IPS-15b (cell line): ENCODE data around the gene EZH1.

Source experiments
- H3K27me3 ChIP-seq: one replicate; pipeline ENCODE4 v1.6.1; 2013; ENCODE audit warnings: low read length; ENCODE audit not compliant: control insufficient read depth, insufficient read depth
- H3K36me3 ChIP-seq: one replicate; pipeline ENCODE4 v1.6.1; 2013; ENCODE audit warnings: low read length; ENCODE audit not compliant: control insufficient read depth, insufficient read depth
- H3K4me1 ChIP-seq: one replicate; pipeline ENCODE4 v1.6.1; 2013; ENCODE audit warnings: mild to moderate bottlenecking, low read length; ENCODE audit not compliant: control insufficient read depth, insufficient read depth
- H3K4me3 ChIP-seq: one replicate; pipeline ENCODE4 v1.5.1; 2013; ENCODE audit warnings: low read depth, low read length
- H3K9ac ChIP-seq: one replicate; pipeline ENCODE4 v1.6.1; 2013; ENCODE audit warnings: low read depth, mild to moderate bottlenecking, low read length
- H3K9me3 ChIP-seq: one replicate; pipeline ENCODE4 v1.6.1; 2013; ENCODE audit warnings: mild to moderate bottlenecking, low read length; ENCODE audit not compliant: control insufficient read depth, insufficient read depth

The EZH1 gene

DNA sequence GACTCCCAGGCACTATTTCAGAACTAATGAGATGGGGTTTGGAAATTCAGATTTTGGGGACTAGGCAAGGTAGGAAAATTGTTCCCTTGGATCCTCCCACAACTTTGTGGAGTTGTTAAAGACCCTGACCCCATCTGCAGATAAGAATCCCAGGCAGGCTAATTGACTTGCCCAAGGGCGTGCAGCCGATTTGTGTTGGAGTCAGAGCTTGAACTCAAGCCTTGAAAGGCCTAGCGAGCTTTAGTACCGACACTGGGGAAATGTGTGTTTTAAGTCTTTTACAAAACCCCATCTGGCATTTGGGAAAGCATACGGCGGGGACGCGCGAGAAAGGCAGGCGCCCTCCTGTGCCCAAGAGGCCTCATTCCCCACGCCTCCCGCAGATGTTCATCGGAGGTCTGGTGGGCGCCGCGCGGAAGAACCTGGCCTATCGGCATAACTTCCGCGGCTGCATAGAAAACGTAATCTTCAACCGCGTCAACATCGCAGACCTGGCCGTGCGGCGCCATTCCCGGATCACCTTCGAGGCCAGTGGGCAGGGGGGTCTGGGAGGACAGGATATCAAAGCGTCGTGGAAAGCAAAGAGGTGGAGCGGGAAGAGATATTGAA, 58.2 kb downstream of the EZH1 start:
- Histone ChIP-seq H3K9ac (no peak overlapping the region), H3K4me1 (no peaks in the 10 kb centered on the region), H3K27me3 (peaks cover 35% of the 10 kb centered on the region), H3K4me3 (no peak overlapping the region), H3K36me3 (peaks cover 5% of the 10 kb centered on the region), H3K9me3 (no peaks in the 10 kb centered on the region)

DNA sequence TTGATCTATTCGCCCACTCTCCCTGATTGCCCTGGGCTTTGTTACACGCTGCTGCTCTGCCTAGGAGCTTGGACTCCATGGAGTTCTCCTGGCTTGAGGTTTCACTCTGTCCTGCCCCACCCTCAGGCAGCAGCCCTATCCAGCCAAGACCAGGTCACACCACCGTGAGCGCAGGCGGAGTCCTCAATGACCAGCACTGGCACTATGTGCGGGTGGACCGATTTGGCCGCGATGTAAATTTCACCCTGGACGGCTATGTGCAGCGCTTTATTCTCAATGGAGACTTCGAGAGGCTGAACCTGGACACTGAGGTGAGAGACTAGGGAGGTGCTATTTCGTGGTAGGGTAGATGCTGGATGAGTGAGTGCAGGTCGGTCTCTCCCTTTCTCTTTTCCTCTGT, 59.0 kb downstream of the EZH1 start:
- H3K9me3 ChIP-seq, result no peaks in the 10 kb centered on the region
- H3K4me3 ChIP-seq, result no peak overlapping the region
- H3K4me1 ChIP-seq, result peaks cover 4% of the 10 kb centered on the region
- peaks cover 5% of the 10 kb centered on the region for H3K36me3 ChIP-seq
- no peak overlapping the region for H3K9ac ChIP-seq
- peaks cover 39% of the 10 kb centered on the region for H3K27me3 ChIP-seq

DNA sequence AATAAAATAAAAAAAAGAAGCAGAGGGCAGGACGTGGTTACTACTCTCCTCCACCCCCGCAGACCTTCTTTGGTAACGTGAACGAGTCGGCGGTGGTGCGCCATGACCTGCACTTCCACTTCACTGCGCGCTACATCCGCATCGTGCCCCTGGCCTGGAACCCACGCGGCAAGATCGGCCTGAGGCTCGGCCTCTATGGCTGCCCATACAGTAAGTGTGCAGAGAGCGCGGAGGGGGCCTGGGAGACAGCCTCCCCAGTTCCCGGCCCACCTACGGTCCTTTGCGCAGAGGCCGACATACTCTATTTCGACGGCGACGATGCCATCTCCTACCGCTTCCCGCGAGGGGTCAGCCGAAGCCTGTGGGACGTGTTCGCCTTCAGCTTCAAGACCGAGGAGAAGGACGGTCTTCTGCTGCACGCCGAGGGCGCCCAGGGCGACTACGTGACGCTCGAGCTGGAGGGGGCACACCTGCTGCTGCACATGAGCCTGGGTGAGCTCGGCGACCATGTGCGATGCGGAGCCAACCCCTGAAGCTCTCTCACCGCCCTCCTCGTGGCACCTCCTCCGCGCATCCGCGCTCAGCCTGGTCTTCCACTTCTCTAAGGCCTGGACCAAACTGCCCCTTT, 59.8 kb downstream of the EZH1 start:
- Histone ChIP-seq H3K4me3 (no peak overlapping the region), H3K9me3 (no peaks in the 10 kb centered on the region), H3K9ac (no peak overlapping the region), H3K27me3 (peaks cover 46% of the 10 kb centered on the region), H3K4me1 (peaks cover 6% of the 10 kb centered on the region), H3K36me3 (peaks cover 5% of the 10 kb centered on the region)

DNA sequence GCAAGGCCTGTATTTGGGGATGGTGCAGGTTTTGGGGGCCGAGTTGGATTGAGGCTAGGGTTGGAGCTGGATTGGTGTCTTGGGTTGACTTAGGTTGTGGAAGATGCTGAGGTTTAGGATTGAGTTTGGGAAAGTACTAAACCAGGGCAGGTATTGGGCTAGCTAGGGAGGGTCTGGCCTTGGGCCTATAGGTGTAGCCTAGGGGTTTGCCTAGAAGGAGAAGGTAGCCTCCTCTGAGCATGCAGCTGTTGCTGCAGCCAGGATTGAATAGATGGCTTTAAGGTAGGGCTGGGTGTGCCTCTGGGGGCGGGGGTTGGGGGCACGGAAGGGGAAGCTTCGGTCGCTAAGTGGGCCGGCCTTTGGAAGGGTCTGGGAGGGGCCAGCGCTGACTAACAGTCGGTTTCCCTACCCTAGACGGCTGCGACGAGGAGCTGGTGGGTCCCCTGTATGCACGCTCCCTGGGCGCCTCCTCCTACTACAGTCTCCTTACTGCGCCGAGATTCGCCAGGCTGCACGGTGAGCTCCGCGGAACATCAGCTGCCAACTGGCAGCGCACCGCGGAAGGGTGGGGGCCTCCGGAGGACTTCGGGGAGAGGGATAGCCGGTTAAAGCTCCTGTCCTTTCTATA, 61.3 kb downstream of the EZH1 start:
- Histone ChIP-seq H3K4me3 (peak overlapping the region; percentile 77), H3K27me3 (peaks cover 49% of the 10 kb centered on the region), H3K9me3 (no peaks in the 10 kb centered on the region), H3K4me1 (peaks cover 6% of the 10 kb centered on the region), H3K9ac (peak overlapping the region; percentile 24), H3K36me3 (peaks cover 5% of the 10 kb centered on the region)

DNA sequence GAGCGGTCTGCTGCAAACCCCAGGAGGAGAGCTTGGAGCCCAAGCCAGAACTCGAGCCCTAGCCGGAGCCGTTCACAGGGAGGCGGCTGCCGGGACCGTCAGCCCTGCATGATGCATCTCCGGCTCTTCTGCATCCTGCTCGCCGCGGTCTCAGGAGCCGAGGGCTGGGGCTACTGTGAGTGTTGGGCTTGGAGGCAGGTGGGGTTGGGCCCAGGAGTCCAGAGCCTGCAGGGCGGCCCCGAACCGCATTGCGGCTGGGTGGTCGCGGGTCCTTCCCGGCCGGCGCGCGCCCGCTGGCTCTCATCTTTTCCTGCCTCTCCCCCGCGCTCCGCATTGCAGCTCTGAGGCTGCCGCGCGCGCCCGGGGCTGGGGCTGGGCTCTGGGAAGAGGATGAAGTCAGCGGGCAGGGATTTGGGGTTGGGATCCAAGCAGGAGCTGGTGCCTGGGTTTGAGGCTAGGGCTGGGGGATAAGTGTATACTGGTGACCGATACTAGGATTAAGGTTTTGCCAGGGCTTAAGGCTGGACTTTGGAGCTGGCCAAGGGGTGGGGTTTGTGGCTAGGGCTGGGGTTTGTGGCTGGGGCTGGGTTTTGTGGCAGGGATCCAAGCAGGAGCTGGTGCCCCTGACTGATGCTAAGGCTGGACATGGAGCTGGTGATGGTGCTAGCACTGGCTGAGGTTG, 62.0 kb downstream of the EZH1 start:
- Histone ChIP-seq H3K27me3 (peaks cover 49% of the 10 kb centered on the region), H3K4me1 (peaks cover 6% of the 10 kb centered on the region), H3K4me3 (peak overlapping the region; percentile 77), H3K36me3 (peaks cover 5% of the 10 kb centered on the region), H3K9me3 (no peaks in the 10 kb centered on the region), H3K9ac (peak overlapping the region; percentile 24)

DNA sequence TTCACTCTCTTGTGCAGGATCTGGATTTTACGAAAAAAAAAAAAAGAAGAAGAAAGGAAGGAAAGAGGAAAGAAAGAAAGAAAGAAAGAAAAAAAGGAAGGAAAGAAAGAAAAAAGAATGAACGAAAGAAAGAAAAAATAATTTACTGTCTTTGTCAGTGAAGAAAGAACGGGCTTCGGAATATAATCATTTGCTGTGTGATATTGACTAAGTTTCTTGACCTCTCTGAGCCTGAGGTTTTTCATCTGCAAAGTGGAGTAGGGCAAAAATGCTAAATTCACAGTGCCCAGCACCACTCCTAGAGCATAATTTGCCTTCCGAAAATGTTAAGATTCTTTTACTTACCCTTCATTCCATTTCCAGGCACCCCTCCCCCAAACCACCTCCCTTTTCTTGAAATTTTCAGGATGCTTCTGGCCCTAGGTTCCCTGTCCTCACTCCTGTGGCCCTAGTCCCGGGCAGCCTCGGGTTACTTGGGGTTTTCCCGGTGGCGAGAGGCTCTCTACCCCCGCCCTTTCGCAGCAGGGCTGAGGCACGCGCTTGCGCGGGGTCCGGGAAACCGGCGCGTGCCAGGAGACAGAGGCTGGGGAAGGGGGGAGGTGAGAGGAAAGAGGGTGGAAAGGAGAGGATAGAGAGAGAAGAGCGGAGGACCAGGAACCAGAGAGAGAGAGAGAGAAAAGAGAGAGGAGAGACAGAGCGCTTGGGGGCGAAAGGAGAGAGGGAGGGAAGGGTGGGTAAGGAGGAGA, 62.7 kb downstream of the EZH1 start, which contains the start of gene CNTNAP1:
Gene CNTNAP1, plus strand, starts transcription at position 556 of the 746 bp plus-strand sequence. CDS start 299 bp downstream, outside the sequence.
- peak within 1 kb of the TSS; percentile 77 for H3K4me3 ChIP-seq
- H3K36me3 ChIP-seq, result peaks cover 5% of the 10 kb centered on the region
- peaks cover 10% of the 10 kb centered on the region for H3K4me1 ChIP-seq
- H3K27me3 ChIP-seq, result peaks cover 49% of the 10 kb centered on the region
- peak within 1 kb of the TSS; percentile 24 for H3K9ac ChIP-seq
- H3K9me3 ChIP-seq, result no peaks in the 10 kb centered on the region

DNA sequence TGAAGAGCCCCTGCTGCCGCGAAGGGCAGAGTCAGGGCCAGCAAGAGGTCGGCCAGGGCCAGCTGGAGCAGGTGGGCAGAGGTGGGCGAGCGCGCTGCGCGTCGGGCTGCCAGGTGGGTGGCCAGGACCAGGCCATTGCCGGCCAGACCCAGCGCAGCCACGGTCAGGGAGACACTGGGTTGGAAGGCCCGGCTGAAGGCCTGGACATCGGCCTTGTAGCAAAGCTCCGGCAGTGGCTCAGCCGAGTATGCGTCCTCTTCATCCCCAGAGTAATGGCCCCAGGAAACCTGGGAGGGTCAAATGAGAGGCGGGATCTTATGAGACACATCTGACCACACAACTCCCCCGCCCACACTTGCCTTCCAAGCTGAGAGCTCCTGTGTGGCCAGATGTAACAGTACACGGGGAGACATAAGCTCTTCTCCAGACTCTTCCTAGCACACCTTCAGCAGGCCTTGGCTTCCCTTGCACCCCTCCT, 64.5 kb downstream of the EZH1 start:
- H3K9me3 ChIP-seq, result no peaks in the 10 kb centered on the region
- H3K4me3 ChIP-seq, result peak overlapping the region; percentile 58
- no peak overlapping the region for H3K9ac ChIP-seq
- H3K4me1 ChIP-seq, result peaks cover 10% of the 10 kb centered on the region
- H3K27me3 ChIP-seq, result peaks cover 46% of the 10 kb centered on the region
- H3K36me3 ChIP-seq, result peaks cover under 1% of the 10 kb centered on the region

DNA sequence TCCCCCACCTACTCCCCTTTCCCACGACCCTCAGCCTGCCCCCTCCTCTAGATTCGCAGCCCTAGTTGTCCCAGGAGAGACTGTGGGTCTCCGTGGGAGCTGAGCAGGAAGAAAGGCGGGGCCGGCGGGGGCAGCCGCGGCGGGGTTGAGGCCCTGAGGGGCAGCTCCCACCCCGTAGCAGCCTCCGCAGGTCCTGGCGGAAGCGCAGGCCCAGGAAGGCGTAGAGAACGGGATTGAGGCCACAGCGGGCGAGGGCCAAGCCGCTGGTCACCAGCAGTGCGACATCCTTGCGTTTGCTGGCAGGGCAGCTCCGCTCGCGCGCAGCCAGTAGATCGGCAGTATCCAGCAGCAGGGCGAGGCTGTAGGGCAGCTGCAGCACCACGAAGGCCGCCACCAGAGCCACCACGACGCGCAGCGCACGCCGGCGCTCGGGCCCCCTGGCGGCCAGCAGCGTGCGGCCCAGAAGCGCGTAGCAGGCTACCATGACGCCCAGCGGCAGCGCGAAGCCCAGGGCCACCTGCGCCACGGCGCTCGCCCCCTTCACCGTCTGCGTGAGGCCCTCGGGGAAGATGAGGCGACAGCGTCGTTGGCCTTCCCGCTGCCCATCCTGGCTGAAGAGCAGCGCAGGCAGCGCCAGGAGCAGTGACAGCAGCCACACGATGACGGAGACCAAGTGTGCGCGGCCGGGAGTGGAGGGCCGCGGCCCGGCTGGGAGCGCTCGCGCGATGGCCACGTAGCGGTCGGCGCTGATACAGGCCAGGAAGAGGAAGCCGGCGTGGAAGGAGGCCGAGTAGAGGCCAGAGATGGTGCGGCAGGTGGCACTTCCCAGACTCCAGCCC, 65.1 kb downstream of the EZH1 start:
- Histone ChIP-seq H3K4me3 (peak overlapping the region; percentile 58), H3K9ac (peak overlapping the region; percentile 54), H3K4me1 (peaks cover 11% of the 10 kb centered on the region), H3K9me3 (no peaks in the 10 kb centered on the region), H3K27me3 (peaks cover 42% of the 10 kb centered on the region), H3K36me3 (no peaks in the 10 kb centered on the region)

DNA sequence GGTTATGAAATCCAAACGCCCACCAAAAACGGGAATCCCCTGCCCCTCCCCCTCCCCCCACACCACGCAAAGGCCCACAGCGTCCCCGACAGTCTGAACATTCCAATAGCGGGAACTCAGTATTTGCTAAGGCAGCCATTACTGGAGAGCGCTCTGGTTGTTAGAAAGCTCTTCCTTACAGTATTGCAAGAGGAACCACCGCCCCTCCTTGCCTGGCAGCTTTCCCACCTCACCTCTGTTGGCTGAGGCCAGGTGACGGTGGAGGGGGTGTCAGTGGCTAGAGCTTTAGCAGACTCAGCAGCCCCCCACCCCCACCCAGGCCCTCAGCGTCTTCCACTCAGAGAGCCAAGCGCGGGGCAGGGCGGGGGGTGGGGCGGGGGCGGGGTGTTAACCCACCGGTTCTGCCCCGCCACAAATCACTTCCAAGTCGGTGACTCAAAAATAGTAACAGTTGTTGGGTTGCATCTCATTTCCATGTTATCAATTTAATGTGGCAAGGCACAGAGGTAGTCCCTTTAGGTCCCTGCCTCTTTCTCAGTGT, 65.8 kb downstream of the EZH1 start:
- H3K4me3 ChIP-seq, result peak overlapping the region; percentile 58
- H3K9ac ChIP-seq, result peak overlapping the region; percentile 54
- peaks cover 43% of the 10 kb centered on the region for H3K27me3 ChIP-seq
- peaks cover 14% of the 10 kb centered on the region for H3K4me1 ChIP-seq
- H3K9me3 ChIP-seq, result no peaks in the 10 kb centered on the region
- H3K36me3 ChIP-seq, result no peaks in the 10 kb centered on the region

DNA sequence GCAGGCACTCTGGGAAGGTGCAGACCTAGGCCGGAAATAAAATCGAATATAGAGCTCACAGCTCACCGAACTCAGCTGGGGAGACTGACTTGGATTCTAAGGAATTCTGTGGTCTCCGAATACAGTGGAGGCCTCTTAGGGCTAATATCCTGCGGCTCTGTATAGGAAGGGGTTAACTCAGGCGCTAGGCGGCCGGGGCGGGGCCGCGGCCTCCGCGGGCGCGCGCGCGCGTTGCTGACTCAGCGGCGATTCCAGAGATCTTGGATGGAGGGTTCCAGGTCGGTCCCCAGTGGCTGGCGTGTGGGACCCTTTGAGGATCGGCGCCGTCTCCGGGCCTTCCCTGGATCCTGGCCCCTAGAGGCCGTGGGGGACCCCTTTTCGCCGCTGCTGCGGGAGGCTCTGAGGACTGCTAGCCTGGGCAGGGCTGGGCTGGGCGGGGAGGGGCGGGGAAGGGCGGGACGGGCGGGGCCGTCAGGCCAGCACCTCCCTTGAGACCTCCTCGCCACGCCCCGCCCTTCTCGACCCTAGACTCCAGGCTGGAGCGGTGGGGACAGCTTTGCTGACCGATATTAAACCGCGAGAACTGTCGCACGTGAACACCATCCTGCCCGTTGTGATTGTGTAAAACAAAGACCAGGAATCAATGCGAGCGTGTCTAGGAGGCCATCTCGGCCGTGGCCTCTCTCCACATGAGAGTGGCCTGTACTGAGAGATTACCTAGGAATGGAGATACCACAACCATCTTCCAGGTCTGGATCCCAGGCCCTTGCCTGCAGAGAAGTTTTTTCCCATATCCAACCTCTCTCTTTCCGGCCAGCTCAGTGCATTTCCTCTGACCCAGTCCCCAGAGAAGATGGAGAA, 66.7 kb downstream of the EZH1 start:
- Histone ChIP-seq H3K27me3 (peaks cover 40% of the 10 kb centered on the region), H3K4me3 (peak overlapping the region; percentile 69), H3K36me3 (no peaks in the 10 kb centered on the region), H3K4me1 (peaks cover 14% of the 10 kb centered on the region), H3K9me3 (no peaks in the 10 kb centered on the region), H3K9ac (peak overlapping the region; percentile 81)
